Neural crest cell (in vitro differentiated cells): ENCODE measurements around the gene ZNF70. TPM values are rescaled to one million over a fixed set of nuclear protein-coding genes. Genes with fewer than 3 reads are reported as not detected.
A peak's percentile ranks its signal among the peaks of the same experiment; 100 is the strongest.
"Not testable (repeated sequence)": the region's sequence is repeated elsewhere in the genome, so short reads cannot be mapped to it uniquely, and the experiment has no call there.

Experiments
- DNase-seq: peaks from one replicate; pipeline ENCODE4 v3.0.0; 2021; ENCODE audit warnings: low read depth, mixed read lengths, low spot score
- H3K27ac Mint-ChIP-seq: one replicate; pipeline ENCODE4 v1.8.0; 2021; ENCODE audit warnings: mild to moderate bottlenecking, mixed read lengths; ENCODE audit not compliant: unreplicated experiment
- H3K27me3 Mint-ChIP-seq: 2 replicates; pipeline ENCODE4 v1.8.0; 2021; ENCODE audit warnings: low read depth, mild to moderate bottlenecking, mixed read lengths
- H3K36me3 Mint-ChIP-seq: 2 replicates; pipeline ENCODE4 v1.8.0; 2021; ENCODE audit warnings: low read depth, mild to moderate bottlenecking, mixed read lengths
- H3K4me1 Mint-ChIP-seq: 2 replicates; pipeline ENCODE4 v1.8.0; 2021; ENCODE audit warnings: mixed read lengths
- H3K4me3 Mint-ChIP-seq: one replicate; pipeline ENCODE4 v1.8.0; 2021; ENCODE audit warnings: mild to moderate bottlenecking, mixed read lengths
- H3K9me3 Mint-ChIP-seq: 2 replicates; pipeline ENCODE4 v1.8.0; 2021; ENCODE audit warnings: mixed read lengths
- CTCF ChIP-seq: fragments of 200-600 bp; sonication (generic); conservative IDR thresholded peaks from 2 replicates; pipeline ENCODE4 v1.5.0; 2021; ENCODE audit warnings: antibody characterized with exemption, mild to moderate bottlenecking
- total RNA-seq: library from RNA; stranded (reverse); gene quantifications from 2 replicates; pipeline ENCODE4 v1.2.1, GENCODE V29; 2021

ZNF70 gene
- total RNA-seq, 1 donor from 2014 or later = 11.4 TPM

DNA sequence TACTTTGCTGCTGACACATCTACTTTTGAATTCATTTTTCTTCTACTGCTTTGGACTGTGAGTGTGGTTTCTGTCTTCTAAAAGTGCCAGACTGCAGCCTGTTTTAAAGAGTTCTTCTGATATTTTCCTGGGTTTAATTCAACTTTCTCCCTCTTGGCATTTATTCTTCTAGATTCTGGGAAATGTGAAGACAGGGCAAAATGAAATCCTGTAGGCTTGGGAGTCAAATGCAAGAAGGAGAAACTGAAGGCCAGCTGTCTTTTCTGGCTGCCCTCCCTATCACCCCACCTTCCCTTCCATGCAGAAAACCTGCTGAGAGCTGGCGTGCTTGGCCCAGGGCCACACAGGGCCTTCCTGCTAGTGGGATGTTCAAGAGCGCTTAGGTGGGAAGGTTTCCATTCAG lies 7.6 kb downstream of the ZNF70 start:
- H3K27ac Mint-ChIP-seq = peak overlapping the region; percentile 50
- no peak for DNase-seq
- no peaks in the 10 kb centered on the region for H3K27me3 Mint-ChIP-seq
- no peak for TF ChIP-seq CTCF
- peaks cover 18% of the 10 kb centered on the region for H3K36me3 Mint-ChIP-seq
- H3K4me1 Mint-ChIP-seq = peaks cover 4% of the 10 kb centered on the region
- no peaks in the 10 kb centered on the region for H3K9me3 Mint-ChIP-seq
- H3K4me3 Mint-ChIP-seq = no peak overlapping the region

DNA sequence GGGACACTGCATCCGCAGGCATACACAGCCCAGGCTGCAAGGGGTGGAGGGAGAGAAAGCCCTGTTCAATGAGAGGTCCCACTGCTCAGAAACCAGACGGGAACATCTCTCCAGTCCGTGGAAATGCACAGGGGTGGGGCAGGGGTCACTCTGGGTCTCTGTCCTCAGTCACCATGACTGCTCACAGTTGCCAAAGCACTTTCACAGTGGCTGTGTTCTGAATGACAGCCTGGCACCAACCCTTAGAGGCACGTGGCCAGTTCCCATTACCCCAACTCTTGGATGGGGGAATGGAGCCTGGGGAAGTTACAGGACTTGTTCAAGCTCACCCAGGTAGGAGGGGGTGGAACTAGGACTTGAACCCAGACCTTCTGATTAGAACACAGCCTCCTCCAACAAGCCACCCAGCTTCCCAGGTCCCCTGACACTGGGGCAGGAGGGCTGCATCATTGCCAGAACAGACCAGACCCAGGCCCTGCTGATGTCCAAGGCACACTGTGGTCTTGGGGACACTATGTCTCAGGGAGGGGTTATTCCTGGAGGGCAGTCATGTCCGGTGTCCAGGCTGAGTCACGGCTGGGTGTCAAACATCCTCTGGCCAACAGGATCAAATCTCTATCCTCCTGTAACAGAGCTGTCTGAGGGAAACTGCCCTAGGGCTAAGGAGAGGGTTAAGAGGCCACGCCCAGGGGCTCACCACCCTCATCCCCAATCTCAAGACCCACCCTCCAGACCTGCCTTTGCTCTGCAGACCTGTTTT lies 8.2 kb downstream of the ZNF70 start:
- Mint-ChIP-seq H3K4me1 (peaks cover 4% of the 10 kb centered on the region), H3K36me3 (peaks cover 18% of the 10 kb centered on the region)

GRCh38 chr22:23737696-23738095 lies 13.2 kb downstream of the ZNF70 start:
- no peak overlapping the region for H3K4me3 Mint-ChIP-seq
- H3K27ac Mint-ChIP-seq = no peak overlapping the region
- peaks cover 4% of the 10 kb centered on the region for H3K4me1 Mint-ChIP-seq
- no peaks in the 10 kb centered on the region for H3K9me3 Mint-ChIP-seq
- no peaks in the 10 kb centered on the region for H3K36me3 Mint-ChIP-seq
- DNase-seq = no peak
- H3K27me3 Mint-ChIP-seq = no peaks in the 10 kb centered on the region
- no peak for TF ChIP-seq CTCF

More for the DNA sequence above, 8.2 kb downstream of the ZNF70 start:
- no peak overlapping the region for H3K27ac Mint-ChIP-seq
- no peak overlapping the region for H3K4me3 Mint-ChIP-seq
- no peak for DNase-seq
- H3K9me3 Mint-ChIP-seq = no peaks in the 10 kb centered on the region
- no peaks in the 10 kb centered on the region for H3K27me3 Mint-ChIP-seq
- TF ChIP-seq CTCF = no peak

DNA sequence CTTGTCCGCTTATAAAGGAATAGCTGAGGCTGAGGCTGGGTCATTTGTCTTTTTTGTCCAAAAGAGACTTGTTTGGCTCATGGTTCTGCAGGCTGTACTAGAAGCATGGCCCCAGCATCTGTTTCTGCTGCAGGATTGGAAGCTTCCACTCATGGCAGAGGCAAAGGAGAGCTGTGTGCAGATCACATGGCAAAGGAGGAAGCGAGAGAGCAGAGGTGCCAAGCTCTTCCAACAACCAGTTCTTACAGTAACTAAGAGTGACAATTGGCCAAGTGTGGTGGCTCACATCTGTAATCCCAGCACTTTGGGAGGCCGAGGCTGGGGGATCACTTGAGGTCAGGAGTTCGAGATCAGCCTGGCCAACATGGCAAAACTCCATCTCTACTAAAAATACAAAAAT lies 22.8 kb downstream of the ZNF70 start:
- H3K4me1 Mint-ChIP-seq, H3K27ac Mint-ChIP-seq, H3K27me3 Mint-ChIP-seq, H3K4me3 Mint-ChIP-seq, H3K9me3 Mint-ChIP-seq, DNase-seq, H3K36me3 Mint-ChIP-seq: not testable (repeated sequence)

GRCh38 chr22:23722724-23723123 lies 28.2 kb downstream of the ZNF70 start:
- TF ChIP-seq CTCF = no peak
- Mint-ChIP-seq H3K27me3 (no peaks in the 10 kb centered on the region), H3K4me1 (no peaks in the 10 kb centered on the region), H3K4me3 (no peak overlapping the region), H3K36me3 (no peaks in the 10 kb centered on the region), H3K27ac (no peak overlapping the region), H3K9me3 (no peaks in the 10 kb centered on the region)
- no peak for DNase-seq

DNA sequence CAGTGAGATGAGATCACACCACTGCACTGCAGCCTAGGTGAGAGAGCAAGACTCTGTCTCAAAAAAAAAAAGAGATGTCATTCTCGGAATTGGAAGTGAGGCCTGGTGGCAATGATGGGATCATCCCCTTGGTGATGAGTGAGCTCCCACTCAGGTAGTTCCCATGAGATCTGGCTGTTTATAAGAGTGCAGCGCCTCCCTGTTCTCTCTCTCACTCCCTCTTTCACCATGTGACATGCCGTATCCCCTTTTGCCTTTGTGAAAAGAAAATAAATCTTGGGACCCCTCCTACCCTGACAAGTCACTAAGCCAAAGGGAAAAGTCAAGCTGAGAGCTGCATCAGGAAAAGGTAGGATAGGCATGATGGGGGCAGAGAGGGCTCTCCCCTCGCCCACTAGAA lies 28.8 kb downstream of the ZNF70 start:
- DNase-seq = no peak
- no peak for TF ChIP-seq CTCF
- Mint-ChIP-seq H3K4me3 (no peak overlapping the region), H3K36me3 (no peaks in the 10 kb centered on the region), H3K27me3 (no peaks in the 10 kb centered on the region), H3K4me1 (peaks cover 5% of the 10 kb centered on the region), H3K27ac (no peak overlapping the region), H3K9me3 (no peaks in the 10 kb centered on the region)
